RPMI7951 (cell line): ENCODE measurements around the gene NT5M. TPM values are rescaled to one million over a fixed set of nuclear protein-coding genes. Genes with fewer than 3 reads are reported as not detected.

ENCODE experiments used
- DNase-seq: peaks from one replicate; pipeline ENCODE4 v3.0.0-alpha.2; 2012; ENCODE audit warnings: low read depth
- total RNA-seq: library from RNA; depleted of rRNA; stranded (reverse); fragments of >200 nt; shearing (Covaris generic); gene quantifications from 2 replicates; pipeline ENCODE4 v1.2.3, GENCODE V29; 2014

Gene NT5M
- total RNA-seq, 1 experiment from 2014 or later: 4.0 TPM

- no peak for DNase-seq
These were observed 40.8 kb downstream of the NT5M start for GRCh38 chr17:17343896-17344506.

- no peak for DNase-seq
These were observed 41.5 kb downstream of the NT5M start for GRCh38 chr17:17344507-17345293.

DNA sequence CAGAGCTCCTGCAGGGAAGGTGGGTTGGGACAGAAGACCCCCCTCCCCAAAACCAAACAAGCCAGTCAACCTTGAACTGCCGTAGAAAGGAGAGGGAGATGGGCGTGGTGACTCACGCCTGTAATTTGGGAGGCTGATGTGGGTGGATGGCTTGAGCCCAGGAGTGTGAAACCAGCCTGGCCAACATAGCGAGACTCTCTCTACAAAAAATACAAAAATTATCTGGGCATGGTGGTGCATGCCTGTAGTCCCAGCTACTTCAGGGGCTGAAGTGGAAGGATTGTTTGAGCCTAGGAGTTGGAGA is 42.1 kb downstream of the NT5M start:
- DNase-seq: no peak

GRCh38 chr17:17345686-17346427 is 42.7 kb downstream of the NT5M start:
- DNase-seq: no peak

DNA sequence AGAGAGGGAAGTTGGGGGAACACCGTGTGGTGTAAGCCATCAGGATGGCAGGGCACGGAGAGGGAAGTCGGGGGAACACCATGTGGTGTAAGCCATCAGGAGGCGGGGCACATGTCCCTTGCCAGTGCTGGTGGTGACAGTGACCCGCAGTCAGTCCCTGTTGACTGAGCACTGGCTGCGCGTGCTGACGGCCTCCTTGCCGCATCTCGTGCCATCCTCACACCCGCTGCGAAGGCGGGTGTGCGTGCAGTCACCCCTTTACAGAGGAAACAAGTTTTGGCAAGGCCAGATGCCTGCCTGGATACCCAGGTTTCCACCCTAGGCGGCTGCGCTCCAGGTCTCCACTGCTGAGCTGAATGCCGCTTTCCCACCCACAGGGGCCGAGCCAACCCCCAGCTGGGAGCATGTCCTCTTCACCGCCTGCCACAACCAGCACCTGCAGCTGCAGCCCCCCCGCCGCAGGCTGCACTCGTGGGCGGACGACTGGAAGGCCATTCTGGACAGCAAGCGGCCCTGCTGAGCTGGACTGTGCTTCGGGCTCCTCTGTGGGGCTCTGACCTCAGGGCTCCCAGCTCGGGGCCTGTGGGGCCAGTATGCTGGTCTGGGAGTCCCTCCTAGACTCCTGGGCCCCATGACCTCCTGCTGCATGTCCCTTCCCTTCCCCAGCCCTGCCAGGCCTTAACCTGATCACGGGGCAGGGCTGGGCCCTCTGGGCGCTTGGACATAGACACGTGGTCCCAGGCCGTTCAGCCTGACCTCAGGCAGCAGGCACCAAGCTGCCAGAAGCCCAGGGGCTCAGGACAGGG is 43.5 kb downstream of the NT5M start:
- DNase-seq: no peak

DNA sequence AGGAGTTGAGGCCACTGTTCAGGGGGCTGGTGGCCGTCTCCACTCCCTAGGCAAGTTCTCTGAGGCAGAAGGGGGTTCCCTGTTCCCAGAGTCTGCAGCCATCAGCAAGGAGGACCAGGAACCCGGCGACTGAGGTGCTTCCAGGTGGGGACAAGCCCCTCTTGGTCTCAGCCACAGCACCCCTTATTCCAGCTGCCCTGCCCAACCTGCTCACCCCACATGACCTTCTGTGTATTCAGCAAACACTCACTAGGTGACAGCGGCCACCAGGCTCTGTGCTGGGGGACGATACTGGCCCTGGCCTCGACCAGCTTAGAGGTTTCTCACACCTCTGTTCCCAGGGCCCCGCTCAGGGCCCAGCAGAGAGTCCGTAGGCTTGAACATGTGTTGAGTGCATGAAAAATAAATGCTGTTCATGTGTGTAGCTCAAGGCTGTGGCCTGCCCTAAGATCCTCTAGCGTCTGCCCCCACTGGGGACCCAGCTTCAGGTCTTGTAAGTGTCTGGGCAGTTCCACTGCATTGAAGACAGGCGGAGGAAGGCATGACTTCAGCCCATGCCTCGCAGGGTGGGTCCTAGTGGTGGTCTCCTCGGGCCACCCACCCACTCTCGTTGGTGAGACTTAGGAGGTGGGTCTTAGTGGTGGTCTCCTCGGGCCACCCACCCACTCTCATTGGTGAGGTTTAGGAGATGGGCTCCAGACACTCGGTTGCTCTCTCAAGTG is 44.2 kb downstream of the NT5M start:
- no peak for DNase-seq

DNA sequence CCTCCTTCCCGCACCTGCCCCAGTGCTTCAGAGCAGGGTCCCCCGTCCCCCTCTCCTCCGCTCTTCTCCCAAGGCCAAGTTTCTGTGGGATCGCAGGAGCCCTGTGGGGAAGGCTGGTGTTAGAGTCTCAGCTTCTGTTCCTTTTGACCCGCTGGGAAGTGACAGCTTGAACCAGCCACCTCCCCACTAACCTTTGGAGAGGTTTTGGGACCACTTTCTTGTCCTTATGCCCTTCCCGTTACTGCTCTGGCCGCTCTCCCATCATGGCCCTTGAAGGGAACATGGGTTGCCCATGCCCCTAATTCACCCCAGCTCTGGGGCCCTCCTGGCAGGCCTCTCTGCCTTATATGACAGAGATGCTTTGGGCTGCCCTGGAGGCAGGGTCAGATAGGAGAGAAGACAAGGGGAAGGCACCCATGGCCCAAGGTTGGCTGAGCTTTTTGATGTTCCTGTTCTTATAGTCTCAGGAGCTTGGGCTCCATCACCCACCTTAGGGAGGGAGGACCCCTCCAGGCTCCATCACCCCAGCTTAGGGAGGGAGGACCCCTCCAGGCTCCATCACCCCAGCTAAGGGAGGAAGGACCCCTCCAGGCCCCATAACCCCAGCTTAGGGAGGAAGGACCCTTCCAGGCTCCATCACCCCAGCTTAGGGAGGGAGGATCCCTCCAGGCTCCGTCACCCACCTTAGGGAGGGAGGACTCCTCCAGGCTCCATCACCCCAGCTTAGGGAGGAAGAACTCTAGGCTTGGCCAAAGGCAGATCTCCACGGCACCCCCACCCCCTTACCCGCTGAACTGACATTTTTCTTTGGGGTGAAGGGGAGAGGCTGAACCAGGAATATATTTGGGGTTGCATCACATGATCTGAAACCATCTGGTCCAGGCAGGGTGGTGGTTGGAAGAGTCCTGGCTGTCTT is 45.0 kb downstream of the NT5M start:
- DNase-seq: no peak

- DNase-seq: no peak
These were observed 45.9 kb downstream of the NT5M start for GRCh38 chr17:17348872-17349723.

DNA sequence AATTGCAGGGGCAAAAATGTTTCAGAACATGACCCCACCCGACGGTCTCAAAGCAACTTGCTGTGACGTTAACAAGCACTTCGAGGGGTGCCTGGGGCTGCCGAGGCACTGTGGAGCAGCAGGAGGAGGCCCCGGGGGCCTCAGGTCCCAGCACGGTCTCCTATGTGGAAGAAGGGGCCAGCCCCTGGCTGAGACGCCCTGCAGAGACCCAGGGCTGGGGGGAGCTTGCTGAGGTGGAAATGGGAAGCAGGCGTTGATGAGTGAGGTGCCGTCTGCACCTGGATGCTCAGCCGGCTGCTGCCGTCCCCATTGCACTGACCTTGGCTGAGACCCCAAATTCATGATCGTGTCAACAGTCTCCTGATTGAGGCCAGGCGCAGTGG is 46.5 kb downstream of the NT5M start:
- no peak for DNase-seq

- peak; percentile 15 for DNase-seq
These were observed 47.5 kb downstream of the NT5M start for GRCh38 chr17:17350491-17351355.

GRCh38 chr17:17351356-17351891 is 48.3 kb downstream of the NT5M start:
- DNase-seq: no peak

DNA sequence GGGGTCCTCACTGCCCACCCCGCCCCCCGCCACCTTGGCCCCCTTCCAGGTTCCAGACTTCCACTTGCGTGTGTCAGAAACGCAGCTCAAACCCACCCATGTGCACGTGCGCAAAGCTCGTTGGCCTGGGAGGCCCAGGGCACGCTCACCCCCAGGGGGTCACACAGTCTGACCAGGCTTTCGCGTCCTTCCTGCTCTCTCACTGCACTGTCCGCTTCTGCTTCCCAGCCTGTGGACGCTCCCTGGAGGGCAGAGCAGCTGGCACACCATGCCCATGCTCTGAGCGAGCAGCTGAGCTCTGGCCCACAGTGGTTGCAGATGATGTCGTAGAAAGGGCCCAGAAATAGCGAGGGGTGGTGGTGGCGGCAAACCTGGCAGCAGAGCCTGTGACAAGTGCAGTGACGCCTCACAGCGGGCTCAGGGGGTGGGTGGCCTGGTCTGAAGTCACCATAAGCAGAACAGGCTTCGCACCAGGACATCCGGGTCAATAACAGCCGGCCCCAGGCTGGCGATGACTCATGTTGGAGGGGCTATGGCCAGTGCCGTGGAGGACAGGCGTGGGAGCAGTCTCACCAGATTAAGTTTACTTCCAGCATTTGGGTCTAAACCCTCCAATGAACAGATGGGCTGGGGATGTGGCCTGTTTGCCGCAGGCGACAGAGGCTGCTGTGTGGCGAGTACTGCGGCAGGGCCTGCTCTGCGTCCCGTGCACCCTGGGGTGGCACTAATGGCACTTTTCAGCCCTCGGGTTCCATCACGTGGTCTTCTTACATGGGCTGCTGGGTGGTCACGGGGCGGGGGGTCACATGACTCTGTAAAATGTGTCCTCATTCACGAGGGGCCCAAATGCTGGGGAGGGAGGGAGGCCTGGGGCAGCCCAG is 49.0 kb downstream of the NT5M start:
- DNase-seq: peak; percentile 87

GRCh38 chr17:17352836-17353624 is 49.9 kb downstream of the NT5M start:
- no peak for DNase-seq

DNA sequence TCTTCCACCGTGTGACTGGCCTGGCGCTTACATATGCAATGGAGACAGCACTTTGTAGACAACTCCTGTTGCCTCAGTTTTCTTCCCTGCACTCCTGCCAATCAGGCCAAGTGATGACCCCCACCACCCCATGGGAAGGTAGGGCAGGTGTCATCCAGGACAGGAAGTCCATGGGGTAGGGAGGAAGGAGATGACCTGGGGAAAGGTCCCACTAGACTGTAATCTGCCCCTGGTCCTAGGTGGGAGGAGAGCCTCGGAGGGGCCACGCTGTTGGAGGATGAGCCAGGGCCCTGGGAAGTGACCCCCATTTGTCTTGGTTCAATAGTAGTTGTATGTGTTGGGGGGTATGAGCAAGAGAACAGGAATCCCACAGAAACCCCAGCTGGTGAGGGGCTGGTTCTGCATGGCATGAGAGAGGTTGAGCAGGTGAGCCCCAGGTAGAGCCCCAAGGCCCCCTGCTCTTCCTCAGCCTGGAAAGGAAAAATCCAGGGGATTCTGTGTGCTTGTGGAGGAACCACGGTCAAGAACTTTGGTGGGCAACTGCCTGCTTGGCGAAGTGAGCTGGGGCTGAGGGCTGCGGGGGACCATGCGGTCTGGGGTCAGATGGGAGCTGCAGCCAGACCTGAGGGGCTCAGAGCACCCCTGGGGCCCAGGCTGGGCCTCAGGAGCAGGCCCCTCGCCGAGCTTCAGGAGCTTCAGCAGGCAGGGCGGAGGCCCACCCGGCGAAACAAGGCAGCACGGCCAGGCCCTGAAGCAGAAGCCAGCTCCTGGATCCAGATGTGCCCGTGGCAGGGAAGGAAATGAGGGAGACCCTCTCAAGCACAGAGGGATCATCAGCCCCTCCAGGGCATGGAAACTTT is 50.7 kb downstream of the NT5M start:
- no peak for DNase-seq
